Neural cell (in vitro differentiated cells): ENCODE results near the gene PARP12. TPM values are rescaled to one million over a fixed set of nuclear protein-coding genes. Genes with fewer than 3 reads are reported as not detected.

Experiments
- H2AFZ ChIP-seq: fragments of 200-600, 300-800 bp; sonication (generic), shearing (Covaris generic); 2 replicates; pipeline ENCODE4 v1.6.0; 2014; ENCODE audit warnings: low read depth, mild to moderate bottlenecking, antibody characterized with exemption, low read length, moderate library complexity
- H3F3A ChIP-seq: fragments of 200-600 bp; shearing (Covaris generic); 2 replicates; pipeline ENCODE4 v1.6.1; 2016; ENCODE audit warnings: mild to moderate bottlenecking, moderate library complexity, mixed read lengths, antibody characterized with exemption, low read length; ENCODE audit not compliant: insufficient read depth, poor library complexity, severe bottlenecking
- H3K27ac ChIP-seq: fragments of 200-600, 300-800 bp; sonication (generic), shearing (Covaris generic); 2 replicates; pipeline ENCODE4 v1.5.1; 2014; ENCODE audit warnings: mild to moderate bottlenecking, low read length, moderate library complexity
- H3K27me3 ChIP-seq: fragments of 300-800, 200-600 bp; sonication (generic), shearing (Covaris generic); 2 replicates; pipeline ENCODE4 v1.6.0; 2014; ENCODE audit warnings: mild to moderate bottlenecking, low read depth, low read length, moderate library complexity; ENCODE audit not compliant: insufficient read depth
- H3K36me3 ChIP-seq: fragments of 300-800, 200-600 bp; sonication (generic), shearing (Covaris generic); 2 replicates; pipeline ENCODE4 v1.5.1; 2014; ENCODE audit warnings: mild to moderate bottlenecking, antibody characterized with exemption, low read length, moderate library complexity; ENCODE audit not compliant: insufficient read depth
- H3K4me2 ChIP-seq: fragments of 300-800, 200-600 bp; sonication (generic), shearing (Covaris generic); 2 replicates; pipeline ENCODE4 v1.6.0; 2014; ENCODE audit warnings: mild to moderate bottlenecking, low read length
- H3K4me3 ChIP-seq: fragments of 300-800, 200-600 bp; sonication (generic), shearing (Covaris generic); 2 replicates; pipeline ENCODE4 v1.5.1; 2014; ENCODE audit warnings: mild to moderate bottlenecking, low read length, moderate library complexity
- H3K79me2 ChIP-seq: fragments of 200-600 bp; shearing (Covaris generic); replicated peaks from 2 replicates; pipeline ENCODE4 v1.6.0; 2014; ENCODE audit warnings: mild to moderate bottlenecking, low read length, moderate library complexity; ENCODE audit not compliant: insufficient read depth
- H3K9ac ChIP-seq: fragments of 300-800, 200-600 bp; sonication (generic), shearing (Covaris generic); 2 replicates; pipeline ENCODE4 v1.6.1; 2016; ENCODE audit warnings: mild to moderate bottlenecking, low read length, mixed read lengths
- H3K9me2 ChIP-seq: fragments of 200-600 bp; shearing (Covaris generic); 2 replicates; pipeline ENCODE4 v1.6.1; 2016; ENCODE audit warnings: mild to moderate bottlenecking, low read length, mixed read lengths; ENCODE audit not compliant: insufficient read depth
- H3K9me3 ChIP-seq: fragments of 200-600, 300-800 bp; sonication (generic), shearing (Covaris generic); 2 replicates; pipeline ENCODE4 v1.6.1; 2016; ENCODE audit warnings: mild to moderate bottlenecking, mixed run types, low read length, moderate library complexity, mixed read lengths
- H4K20me1 ChIP-seq: fragments of 200-600 bp; shearing (Covaris generic); 2 replicates; pipeline ENCODE4 v1.6.1; 2016; ENCODE audit warnings: mild to moderate bottlenecking, mixed run types; ENCODE audit not compliant: insufficient read depth
- EP300 ChIP-seq: fragments of 450-650 bp; conservative IDR thresholded peaks from 2 replicates; pipeline ENCODE4 v1.6.1; 2014; ENCODE audit warnings: antibody characterized with exemption, mild to moderate bottlenecking, moderate library complexity; ENCODE audit not compliant: poor library complexity, severe bottlenecking
- EZH2 ChIP-seq: fragments of 200-600, 300-800 bp; shearing (Covaris generic), sonication (generic); IDR thresholded peaks from 2 replicates; pipeline ENCODE4 v1.6.1; 2014; ENCODE audit warnings: antibody characterized with exemption, low read length, borderline replicate concordance, mild to moderate bottlenecking; ENCODE audit not compliant: insufficient read depth, poor library complexity, severe bottlenecking
- MXI1 ChIP-seq: fragments of 450-650 bp; conservative IDR thresholded peaks from 2 replicates; pipeline ENCODE4 v1.6.1; 2014; ENCODE audit warnings: antibody characterized with exemption, mild to moderate bottlenecking; ENCODE audit not compliant: poor library complexity, severe bottlenecking
- POLR2AphosphoS5 ChIP-seq: IDR thresholded peaks from 2 replicates; pipeline ENCODE4 v1.6.1; 2012
- RAD21 ChIP-seq: fragments of 450-650 bp; conservative IDR thresholded peaks from 2 replicates; pipeline ENCODE4 v1.6.1; 2014; ENCODE audit warnings: antibody characterized with exemption, mild to moderate bottlenecking, moderate library complexity
- REST ChIP-seq: IDR thresholded peaks from 2 replicates; pipeline ENCODE4 v1.6.1; 2012; ENCODE audit warnings: borderline replicate concordance
- SMC3 ChIP-seq: fragments of 450-650 bp; conservative IDR thresholded peaks from 2 replicates; pipeline ENCODE4 v1.6.1; 2014; ENCODE audit warnings: antibody characterized with exemption, mild to moderate bottlenecking, moderate library complexity; ENCODE audit not compliant: poor library complexity
- TAF1 ChIP-seq: IDR thresholded peaks from 2 replicates; pipeline ENCODE4 v1.6.1; 2012; ENCODE audit warnings: low read depth
- polyA plus RNA-seq: library from polyadenylated mRNA; depleted of rRNA; stranded (reverse); fragments of >200 nt; gene quantifications from 2 replicates; pipeline ENCODE4 v1.2.3, GENCODE V29; 2014
- TF ChIP-seq, protein P1 (sequence below): fragments of 450-650 bp; IDR thresholded peaks from 2 replicates; pipeline ENCODE4 v1.5.1; 2014; ENCODE audit warnings: antibody characterized with exemption, mild to moderate bottlenecking, moderate library complexity; ENCODE audit not compliant: poor library complexity, severe bottlenecking

Gene PARP12
- polyA plus RNA-seq, 1 donor from 2014 or later = not detected

GRCh38 chr7:140062118-140062527, 628 bp downstream of the PARP12 start:
- H3K27ac ChIP-seq = no peak overlapping the region
- TF ChIP-seq RAD21 = no peak
- TF ChIP-seq, protein P1, sequence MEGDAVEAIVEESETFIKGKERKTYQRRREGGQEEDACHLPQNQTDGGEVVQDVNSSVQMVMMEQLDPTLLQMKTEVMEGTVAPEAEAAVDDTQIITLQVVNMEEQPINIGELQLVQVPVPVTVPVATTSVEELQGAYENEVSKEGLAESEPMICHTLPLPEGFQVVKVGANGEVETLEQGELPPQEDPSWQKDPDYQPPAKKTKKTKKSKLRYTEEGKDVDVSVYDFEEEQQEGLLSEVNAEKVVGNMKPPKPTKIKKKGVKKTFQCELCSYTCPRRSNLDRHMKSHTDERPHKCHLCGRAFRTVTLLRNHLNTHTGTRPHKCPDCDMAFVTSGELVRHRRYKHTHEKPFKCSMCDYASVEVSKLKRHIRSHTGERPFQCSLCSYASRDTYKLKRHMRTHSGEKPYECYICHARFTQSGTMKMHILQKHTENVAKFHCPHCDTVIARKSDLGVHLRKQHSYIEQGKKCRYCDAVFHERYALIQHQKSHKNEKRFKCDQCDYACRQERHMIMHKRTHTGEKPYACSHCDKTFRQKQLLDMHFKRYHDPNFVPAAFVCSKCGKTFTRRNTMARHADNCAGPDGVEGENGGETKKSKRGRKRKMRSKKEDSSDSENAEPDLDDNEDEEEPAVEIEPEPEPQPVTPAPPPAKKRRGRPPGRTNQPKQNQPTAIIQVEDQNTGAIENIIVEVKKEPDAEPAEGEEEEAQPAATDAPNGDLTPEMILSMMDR = no peak
- no peak for TF ChIP-seq EZH2
- TF ChIP-seq REST = no peak
- TF ChIP-seq POLR2AphosphoS5 = no peak
- TF ChIP-seq EP300 = no peak
- TF ChIP-seq TAF1 = no peak
- no peak for TF ChIP-seq SMC3
- no peak for TF ChIP-seq MXI1
- H3K4me2 ChIP-seq = no peak overlapping the region
- H3K9me2 ChIP-seq = no peaks in the 10 kb centered on the region
- no peaks in the 10 kb centered on the region for H4K20me1 ChIP-seq
- no peak overlapping the region for H2AFZ ChIP-seq
- H3K27me3 ChIP-seq = peaks cover 45% of the 10 kb centered on the region
- no peaks in the 10 kb centered on the region for H3F3A ChIP-seq
- peak overlapping the region; percentile 54 for H3K4me3 ChIP-seq
- no peaks in the 10 kb centered on the region for H3K79me2 ChIP-seq
- H3K36me3 ChIP-seq = no peaks in the 10 kb centered on the region
- H3K9me3 ChIP-seq = peaks cover 4% of the 10 kb centered on the region
- no peak overlapping the region for H3K9ac ChIP-seq

- H2AFZ ChIP-seq = no peak overlapping the region
- no peak overlapping the region for H3K27ac ChIP-seq
- TF ChIP-seq EZH2 (no peak), POLR2AphosphoS5 (no peak), REST (no peak), TAF1 (no peak), EP300 (no peak), RAD21 (no peak), SMC3 (no peak), MXI1 (no peak)
- TF ChIP-seq, protein P1 = no peak
- H3K9me2 ChIP-seq = no peaks in the 10 kb centered on the region
- peaks cover 45% of the 10 kb centered on the region for H3K27me3 ChIP-seq
- no peak overlapping the region for H3K9ac ChIP-seq
- H4K20me1 ChIP-seq = no peaks in the 10 kb centered on the region
- H3K79me2 ChIP-seq = no peaks in the 10 kb centered on the region
- H3K4me3 ChIP-seq = no peak overlapping the region
- no peaks in the 10 kb centered on the region for H3K36me3 ChIP-seq
- no peaks in the 10 kb centered on the region for H3F3A ChIP-seq
- peaks cover 4% of the 10 kb centered on the region for H3K9me3 ChIP-seq
- H3K4me2 ChIP-seq = no peak overlapping the region
These were observed 1.2 kb downstream of the PARP12 start for GRCh38 chr7:140061607-140061930.
